Aorta (tissue), 5 donors: ENCODE measurements around the gene CENPP. TPM values are rescaled to one million over a fixed set of nuclear protein-coding genes. Genes with fewer than 3 reads are reported as not detected.

Experiments used
- ATAC-seq: fragments of 200-7000 bp; cut with Tn5 transposase; one replicate; pipeline ENCODE4 v1.9.1; 2022; ENCODE audit warnings: moderate library complexity; ENCODE audit not compliant: low FRiP score
- DNase-seq, 2 donors: peaks; one replicate each; pipeline ENCODE4 v3.0.0-alpha.2; 2020
- H3K27ac ChIP-seq, 2 donors: one replicate each; pipeline ENCODE4 v1.5.1; 2013; ENCODE audit warnings: low read length in 2 of 2, mild to moderate bottlenecking in 2 of 2, moderate library complexity in 2 of 2, control low read depth in 1 of 2, inconsistent platforms in 1 of 2, low read depth in 1 of 2
- H3K27me3 ChIP-seq, 2 donors: one replicate each; pipeline ENCODE4 v1.6.1; 2013; ENCODE audit warnings: control low read depth in 1 of 2, low read length in 1 of 2, mild to moderate bottlenecking in 1 of 2, moderate library complexity in 1 of 2; ENCODE audit not compliant: insufficient read depth in 2 of 2, control insufficient read depth in 1 of 2
- H3K36me3 ChIP-seq, 2 donors: one replicate each; pipeline ENCODE4 v1.6.1; 2013; ENCODE audit warnings: control low read depth in 1 of 2, low read length in 1 of 2, mild to moderate bottlenecking in 1 of 2; ENCODE audit not compliant: insufficient read depth in 2 of 2, control insufficient read depth in 1 of 2
- H3K4me1 ChIP-seq, 2 donors: one replicate each; pipeline ENCODE4 v1.6.1; 2013; ENCODE audit warnings: low read length in 2 of 2, control low read depth in 1 of 2, mild to moderate bottlenecking in 1 of 2, moderate library complexity in 1 of 2; ENCODE audit not compliant: insufficient read depth in 2 of 2, control insufficient read depth in 1 of 2
- H3K4me3 ChIP-seq, 2 donors: one replicate each; pipeline ENCODE4 v1.5.1; 2013; ENCODE audit warnings: low read length in 2 of 2, control low read depth in 1 of 2, mild to moderate bottlenecking in 1 of 2
- H3K9me3 ChIP-seq: one replicate; pipeline ENCODE4 v1.6.1; 2013; ENCODE audit warnings: mild to moderate bottlenecking, low read length; ENCODE audit not compliant: control insufficient read depth
- WGBS, 2 donors: extraction: QIAGEN DNeasy Blood & Tissue Kit; methylation state at CpG; one replicate each; pipeline ENCODE4 v1.1.7; 2013; 5-methylcytosine and 5-hydroxymethylcytosine counted together
- intact Hi-C, 2 donors: fragments of 100-400 bp; cut with DNase I; formaldehyde crosslinking; loops; one replicate each; pipeline versions ENCODE4 v1.14.2 to v1.15.0; 2022
- long read RNA-seq, 2 donors: library from polyadenylated mRNA; unstranded; transcript quantifications; one replicate each; pipeline ENCODE4 v2.0.0, GENCODE V29; 2020 to 2021
- polyA plus RNA-seq, 2 donors: library from polyadenylated mRNA; stranded (reverse); fragments of 200-250 nt; gene quantifications; one replicate each; pipeline ENCODE4 v1.2.3, GENCODE V29; 2013
- total RNA-seq, 2 donors: library from RNA; stranded (reverse); fragmentation: NEBNext Ultra II Directional; extraction: Animal tissue kit (Norgen Biotek cat#: 25700); gene quantifications; one replicate each; pipeline ENCODE4 v1.2.1, GENCODE V29; 2021
- donor health status: healthy with polysubstance abuse.
- donor health status: Bipolar disorder and iron deficiency.
- donor health status: DM: no; HTN: no; CAD: no.
- donor health status: DM: no; HTN: no; CAD: no.
- donor health status: DM: yes; HTN: yes; CAD: no.

The CENPP gene
- total RNA-seq (10 to 100 TPM in 1 of 2 donors, 1 to 10 TPM in 1; 3.9 to 11.1 TPM), polyA plus RNA-seq (1 to 10 TPM in 1 of 2 donors, under 1 TPM in 1; 0.50 to 4.7 TPM)
- long read RNA-seq, donor 1, partial matches to known transcripts = 0 of 7 reads
- long read RNA-seq, donor 1, other reads (novel, unspliced or antisense) = 7 of 7 reads
- long read RNA-seq, donor 2, partial matches to known transcripts = 1 of 14 reads
- long read RNA-seq, donor 2, other reads (novel, unspliced or antisense) = 12 of 14 reads

DNA sequence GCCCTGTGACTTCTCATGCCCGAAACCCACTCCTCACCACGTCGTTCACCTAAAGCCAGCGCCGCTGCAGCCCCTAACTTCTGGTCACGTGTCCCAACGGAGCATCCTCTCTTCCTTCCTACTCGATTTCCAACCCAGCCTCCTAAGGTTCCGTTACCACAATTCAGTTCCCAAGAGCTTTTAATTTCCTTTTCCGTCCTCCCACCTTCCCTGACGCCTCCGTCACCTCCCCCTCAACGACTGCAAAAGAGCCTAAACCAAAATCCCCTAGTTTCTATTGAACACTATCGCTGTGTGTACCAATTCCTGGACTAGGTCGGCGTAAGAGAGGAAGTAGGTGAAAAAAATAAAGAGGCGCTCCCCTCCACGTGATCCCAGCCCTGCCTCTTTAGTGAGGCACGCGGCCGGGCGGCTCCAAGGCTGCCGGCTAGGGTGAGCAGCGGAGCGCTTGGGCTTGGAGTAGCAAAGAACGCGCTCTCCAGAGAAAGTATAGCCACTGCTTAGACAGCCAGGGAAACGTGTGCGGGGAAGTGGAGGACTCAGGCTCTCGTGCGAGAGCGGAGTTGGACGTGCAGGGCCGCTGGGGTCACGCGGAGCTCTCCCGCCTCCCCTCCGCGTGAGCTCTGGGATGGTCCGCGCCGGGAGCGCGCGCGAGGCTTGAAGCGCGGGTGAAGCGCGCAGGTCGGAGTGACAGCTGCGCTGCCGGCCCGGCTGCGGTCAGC lies at the start of gene CENPP, which contains the start of gene NOL8:
TSS of gene CENPP (plus strand) at position 685 of the 722 bp plus-strand sequence.
TSS of gene NOL8 (minus strand) at position 82 of the 722 bp plus-strand sequence. CDS start 1,189 bp downstream, outside the sequence.
- peak; percentile 98 for ATAC-seq
- WGBS, 2 donors = 0 to 1% methylated on average over 49 to 55 of the region's 55 CpGs
- no peaks in the 10 kb centered on the region for H3K27me3 ChIP-seq
- peaks cover 0 to 4% of the 10 kb centered on the region in 2 donors for H3K4me1 ChIP-seq
- intact Hi-C loops = loop anchor here in 1 of 2 donors (2.0 kb wide), 1 partner anchor 309 kb away; no protein-coding TSS in a partner anchor
- no peaks in the 10 kb centered on the region for H3K36me3 ChIP-seq
- H3K27ac ChIP-seq = peak within 1 kb of the TSS; percentile 69 to 92
- peak within 1 kb of the TSS; percentile 62 to 88 for H3K4me3 ChIP-seq
- no peaks in the 10 kb centered on the region for H3K9me3 ChIP-seq
- DNase-seq = peak; percentile 92

DNA sequence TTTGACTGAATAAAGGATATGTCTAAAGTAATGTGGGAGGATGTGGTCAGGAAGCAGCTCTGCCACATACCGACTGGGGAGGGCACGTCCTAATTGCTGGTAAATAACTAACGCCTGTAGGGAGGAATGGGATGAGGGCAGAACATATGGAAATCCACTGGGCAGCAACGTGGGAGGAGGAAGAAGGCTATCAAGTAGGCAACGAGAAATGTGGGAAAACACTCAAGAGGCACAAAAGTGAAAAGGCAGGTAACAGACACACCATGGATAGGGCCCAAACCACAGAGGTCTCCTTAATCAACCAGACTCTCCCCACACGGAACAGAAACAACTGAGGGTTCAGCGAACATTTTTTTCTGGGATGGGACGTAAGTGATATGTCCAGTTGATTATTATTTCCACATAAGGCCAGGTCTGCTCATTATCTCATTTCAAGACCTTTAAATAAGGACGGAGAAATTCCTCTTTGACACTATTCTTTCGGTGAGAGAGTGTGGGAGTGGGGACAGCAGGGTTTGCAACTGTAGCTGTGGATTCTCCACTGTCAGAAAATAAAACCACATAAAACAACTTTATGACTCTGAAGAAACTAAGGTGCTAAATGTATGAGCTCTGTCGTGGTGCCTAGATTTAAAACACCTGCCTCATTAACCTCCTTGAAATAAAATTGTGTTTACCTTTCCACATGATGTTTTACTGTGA lies 49.3 kb upstream of the CENPP start:
- no peaks in the 10 kb centered on the region for H3K9me3 ChIP-seq
- H3K27ac ChIP-seq = no peak overlapping the region
- intact Hi-C loops = no loop called here
- H3K36me3 ChIP-seq = peaks cover 21 to 25% of the 10 kb centered on the region in 2 donors
- WGBS, 2 donors = 74 to 79% methylated on average over 11 of the region's 11 CpGs
- ATAC-seq = no peak
- H3K4me1 ChIP-seq = no peaks in the 10 kb centered on the region
- no peaks in the 10 kb centered on the region for H3K27me3 ChIP-seq
- H3K4me3 ChIP-seq = no peak overlapping the region
- no peak for DNase-seq

DNA sequence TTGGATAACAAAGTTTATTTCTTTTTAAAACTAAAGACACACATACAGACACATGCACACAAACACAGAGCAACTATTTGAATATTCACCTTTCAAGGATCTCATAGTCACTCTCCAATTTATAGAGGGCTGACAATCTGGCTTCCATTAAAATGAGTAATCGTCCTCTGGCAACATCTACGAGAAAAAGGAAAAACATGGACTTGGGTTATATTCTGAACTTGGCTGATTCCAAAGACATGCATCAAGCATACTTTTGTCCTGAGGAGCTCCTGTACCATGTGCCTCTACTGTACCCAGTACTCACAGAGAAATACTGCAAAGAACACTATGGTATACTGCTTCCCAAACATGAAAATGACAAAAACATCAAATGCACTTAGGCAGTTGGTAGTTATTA lies 47.6 kb upstream of the CENPP start:
- Histone ChIP-seq H3K4me3 (no peak overlapping the region), H3K9me3 (no peaks in the 10 kb centered on the region), H3K27me3 (no peaks in the 10 kb centered on the region), H3K27ac (no peak overlapping the region), H3K36me3 (peaks cover 19 to 23% of the 10 kb centered on the region in 2 donors), H3K4me1 (no peaks in the 10 kb centered on the region)
- intact Hi-C loops = no loop called here
- ATAC-seq = no peak
- WGBS, 2 donors = 20 to 22% methylated on average over 2 of the region's 2 CpGs
- DNase-seq = no peak

DNA sequence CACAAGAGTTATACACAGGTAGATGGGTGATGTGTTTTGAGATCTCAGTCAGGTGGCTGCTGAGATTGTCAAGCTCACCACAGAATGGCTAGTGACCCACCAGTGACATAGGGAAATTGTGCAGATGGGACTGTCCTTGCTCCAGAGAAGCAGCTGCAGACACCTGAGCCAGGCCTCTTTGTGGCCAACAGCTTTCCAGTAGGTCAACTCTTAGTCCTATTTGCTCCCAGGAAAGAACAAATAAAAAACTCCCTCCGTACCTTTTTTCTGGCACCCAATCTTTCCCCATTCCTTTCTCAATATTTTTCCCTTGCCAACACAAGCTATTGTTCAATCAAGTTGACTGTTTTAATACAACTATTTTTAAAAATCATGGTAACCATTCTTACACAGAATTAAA lies 46.5 kb upstream of the CENPP start:
- DNase-seq = no peak
- Histone ChIP-seq H3K27ac (no peak overlapping the region), H3K4me1 (no peaks in the 10 kb centered on the region), H3K36me3 (peaks cover 15 to 17% of the 10 kb centered on the region in 2 donors), H3K4me3 (no peak overlapping the region), H3K9me3 (no peaks in the 10 kb centered on the region), H3K27me3 (no peaks in the 10 kb centered on the region)
- no peak for ATAC-seq
- intact Hi-C loops = no loop called here
- 77 to 88% methylated on average over 1 of the region's 1 CpG for WGBS, 2 donors

DNA sequence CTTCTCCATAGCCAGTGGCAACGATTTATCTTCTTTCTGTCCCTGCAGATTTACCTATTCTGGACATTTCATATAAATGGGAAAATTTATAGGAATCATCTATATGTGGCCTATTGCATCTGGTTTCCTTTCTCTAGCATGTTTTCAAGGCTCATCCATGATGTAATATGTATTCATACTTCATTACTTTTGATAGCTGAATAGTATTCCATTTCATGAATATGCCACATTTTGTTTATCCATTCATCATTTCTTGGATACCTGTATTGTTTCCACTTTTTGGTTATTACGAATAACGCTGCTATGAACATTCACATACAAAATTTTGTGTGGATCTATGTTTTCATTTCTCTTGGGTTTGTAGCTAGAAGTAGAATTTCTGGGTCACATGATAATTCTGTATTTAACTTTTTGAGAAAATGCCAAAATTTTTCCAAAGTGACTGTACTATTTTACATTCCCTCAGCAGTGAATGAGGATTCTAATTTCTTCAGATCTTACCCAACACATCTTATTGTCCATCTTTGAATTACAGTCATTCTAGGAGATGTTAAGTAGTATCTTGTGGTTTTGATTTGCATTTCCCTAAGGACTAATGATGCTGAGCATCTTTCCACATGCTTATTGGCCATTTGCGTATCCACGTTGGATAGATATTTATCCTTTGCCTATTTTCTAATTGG lies 35.9 kb upstream of the CENPP start:
- Histone ChIP-seq H3K9me3 (no peaks in the 10 kb centered on the region), H3K36me3 (peaks cover 0 to 4% of the 10 kb centered on the region in 2 donors), H3K4me3 (no peak overlapping the region), H3K4me1 (peaks cover 0 to 7% of the 10 kb centered on the region in 2 donors), H3K27ac (no peak overlapping the region), H3K27me3 (no peaks in the 10 kb centered on the region)
- WGBS, 2 donors = 81 to 94% methylated on average over 5 of the region's 5 CpGs
- no peak for DNase-seq
- intact Hi-C loops = no loop called here
- no peak for ATAC-seq

DNA sequence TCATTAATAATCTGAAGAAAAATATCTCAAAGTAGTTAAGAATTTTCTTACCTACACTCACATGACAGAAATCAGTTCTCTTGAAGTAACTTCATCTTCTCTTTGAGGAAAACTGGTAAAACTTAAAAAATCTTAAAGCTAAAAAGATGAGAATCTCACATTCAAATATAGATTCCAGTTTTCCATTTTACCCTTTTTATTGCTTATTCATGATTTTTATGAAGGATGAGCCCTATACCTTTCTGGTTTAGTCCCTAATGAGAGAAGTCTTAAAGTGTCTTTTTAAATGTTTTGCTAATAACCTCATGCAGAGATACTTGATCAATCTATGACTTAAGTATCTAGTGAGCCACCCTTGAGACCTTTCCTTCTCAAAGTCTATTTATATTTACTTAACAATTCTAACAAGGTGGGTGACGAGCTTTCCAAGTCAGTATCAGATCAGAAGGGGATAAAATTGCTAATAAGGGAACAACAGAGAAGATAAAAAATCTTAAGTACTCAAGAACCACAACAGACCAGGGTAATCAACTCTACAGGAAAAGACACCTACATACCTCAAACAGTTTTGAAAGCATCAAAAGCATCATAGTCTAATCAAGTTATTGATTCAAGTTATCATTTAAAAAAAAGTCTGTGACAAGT lies 34.8 kb upstream of the CENPP start:
- no peak for ATAC-seq
- WGBS, 2 donors = 80 to 87% methylated on average over 1 of the region's 1 CpG
- Histone ChIP-seq H3K4me3 (no peak overlapping the region), H3K27me3 (no peaks in the 10 kb centered on the region), H3K36me3 (no peaks in the 10 kb centered on the region), H3K27ac (no peak overlapping the region), H3K9me3 (no peaks in the 10 kb centered on the region), H3K4me1 (peaks cover 0 to 8% of the 10 kb centered on the region in 2 donors)
- intact Hi-C loops = no loop called here
- DNase-seq = no peak

DNA sequence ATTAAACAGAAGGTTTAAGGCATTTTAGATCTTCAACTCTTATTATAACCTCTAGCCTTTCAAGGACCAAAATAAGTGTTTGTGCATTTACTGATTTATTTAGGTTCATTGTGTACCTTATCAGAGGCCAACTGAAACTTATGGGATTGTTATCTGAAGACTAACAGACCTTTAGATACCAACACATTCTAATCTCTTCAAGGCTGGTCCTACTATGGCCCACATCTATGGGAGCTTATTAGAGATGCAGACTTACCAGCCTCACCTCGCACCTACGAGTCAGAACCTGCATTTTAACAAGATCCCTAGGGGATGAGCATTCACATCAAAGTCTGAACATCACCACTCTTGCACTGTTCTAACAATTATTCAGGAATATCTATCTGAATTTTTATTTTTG lies 34.2 kb upstream of the CENPP start:
- Histone ChIP-seq H3K27me3 (no peaks in the 10 kb centered on the region), H3K4me3 (no peak overlapping the region), H3K27ac (no peak overlapping the region), H3K36me3 (no peaks in the 10 kb centered on the region), H3K9me3 (no peaks in the 10 kb centered on the region), H3K4me1 (peaks cover 0 to 8% of the 10 kb centered on the region in 2 donors)
- WGBS, 2 donors = 81 to 83% methylated on average over 2 of the region's 2 CpGs
- intact Hi-C loops = no loop called here
- ATAC-seq (no peak), DNase-seq (no peak)
